ENCODE data around the gene HTR3C.

DNA sequence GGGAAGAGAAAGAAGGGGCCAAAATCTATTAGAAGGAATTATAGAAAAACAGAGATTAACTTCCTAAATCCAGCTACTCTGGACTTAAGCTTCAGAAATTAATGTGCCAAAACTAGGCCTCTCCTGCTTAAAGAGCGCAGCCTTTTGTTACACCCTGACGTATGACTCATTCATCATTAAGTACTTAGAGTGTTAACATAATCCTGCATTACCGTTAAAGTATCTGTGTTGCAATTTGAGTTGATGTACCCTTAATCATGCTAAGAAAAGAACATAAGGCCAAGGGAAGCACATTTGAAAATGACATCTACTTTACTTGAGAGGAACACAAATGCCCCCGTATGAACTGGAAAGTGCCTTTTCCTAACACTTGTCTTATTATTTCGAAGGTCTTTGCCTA lies 13.4 kb upstream of the HTR3C start:
- TF ChIP-seq POLR2AphosphoS5 (IDR thresholded peaks at IDR 0.05; ENCODE audit: low read depth, low read length), result no peak
- TF ChIP-seq TAF1 (IDR thresholded peaks at IDR 0.05; ENCODE audit: borderline replicate concordance, low read depth, low read length), result no peak
